Osteoblast (primary cell): ENCODE results near the gene C1D. TPM values are rescaled to one million over a fixed set of nuclear protein-coding genes. Genes with fewer than 3 reads are reported as not detected.
A peak's percentile ranks its signal among the peaks of the same experiment; 100 is the strongest.

Experiments
- DNase-seq: peaks from one replicate; pipeline ENCODE4 v3.0.0; 2011; ENCODE audit warnings: low spot score, mixed read lengths; ENCODE audit not compliant: insufficient read length; ENCODE audit errors: missing footprints
- H2AFZ ChIP-seq: 2 replicates; pipeline ENCODE4 v1.6.0; 2011; ENCODE audit warnings: mild to moderate bottlenecking, low read length
- H3K27ac ChIP-seq: 2 replicates; pipeline ENCODE4 v1.5.1; 2011; ENCODE audit warnings: mild to moderate bottlenecking, low read depth, low read length, moderate library complexity
- H3K27me3 ChIP-seq: 2 replicates; pipeline ENCODE4 v1.6.0; 2012; ENCODE audit warnings: mild to moderate bottlenecking, control low read depth, inconsistent platforms, low read length, moderate library complexity; ENCODE audit not compliant: insufficient read depth
- H3K36me3 ChIP-seq: 2 replicates; pipeline ENCODE4 v1.5.1; 2011; ENCODE audit warnings: mild to moderate bottlenecking, low read length, control low read depth, moderate library complexity; ENCODE audit not compliant: insufficient read depth
- H3K4me1 ChIP-seq: 2 replicates; pipeline ENCODE4 v1.5.1; 2011; ENCODE audit warnings: mild to moderate bottlenecking, low read length, control low read depth, moderate library complexity; ENCODE audit not compliant: insufficient read depth
- H3K4me2 ChIP-seq: 2 replicates; pipeline ENCODE4 v1.6.0; 2011; ENCODE audit warnings: mild to moderate bottlenecking, low read length; ENCODE audit not compliant: insufficient read depth
- H3K4me3 ChIP-seq: fragments of 200-600 bp; sonication (generic); 3 replicates; pipeline ENCODE4 v1.5.1; 2012; ENCODE audit warnings: mild to moderate bottlenecking, low read length, inconsistent platforms; ENCODE audit not compliant: insufficient read depth
- H3K79me2 ChIP-seq: 2 replicates; pipeline ENCODE4 v1.6.0; 2012; ENCODE audit warnings: mild to moderate bottlenecking, low read length, control low read depth, inconsistent platforms; ENCODE audit not compliant: insufficient read depth
- H3K9me3 ChIP-seq: 2 replicates; pipeline ENCODE4 v1.5.1; 2011; ENCODE audit warnings: low read depth, low read length, control low read depth
- H4K20me1 ChIP-seq: 2 replicates; pipeline ENCODE4 v1.6.0; 2012; ENCODE audit warnings: mild to moderate bottlenecking, low read length, control low read depth; ENCODE audit not compliant: insufficient read depth
- total RNA-seq: library from RNA; depleted of rRNA; stranded (reverse); fragments of >200 nt; gene quantifications from 2 replicates; pipeline ENCODE4 v1.2.3, GENCODE V29; 2012
- TF ChIP-seq, protein P1 (sequence below): IDR thresholded peaks from 2 replicates; pipeline ENCODE4 v1.5.1; 2011; ENCODE audit warnings: mild to moderate bottlenecking, low read depth, low read length, moderate library complexity; ENCODE audit errors: extremely low read depth

Gene C1D
- total RNA-seq, 1 donor, result 25.7 TPM

DNA sequence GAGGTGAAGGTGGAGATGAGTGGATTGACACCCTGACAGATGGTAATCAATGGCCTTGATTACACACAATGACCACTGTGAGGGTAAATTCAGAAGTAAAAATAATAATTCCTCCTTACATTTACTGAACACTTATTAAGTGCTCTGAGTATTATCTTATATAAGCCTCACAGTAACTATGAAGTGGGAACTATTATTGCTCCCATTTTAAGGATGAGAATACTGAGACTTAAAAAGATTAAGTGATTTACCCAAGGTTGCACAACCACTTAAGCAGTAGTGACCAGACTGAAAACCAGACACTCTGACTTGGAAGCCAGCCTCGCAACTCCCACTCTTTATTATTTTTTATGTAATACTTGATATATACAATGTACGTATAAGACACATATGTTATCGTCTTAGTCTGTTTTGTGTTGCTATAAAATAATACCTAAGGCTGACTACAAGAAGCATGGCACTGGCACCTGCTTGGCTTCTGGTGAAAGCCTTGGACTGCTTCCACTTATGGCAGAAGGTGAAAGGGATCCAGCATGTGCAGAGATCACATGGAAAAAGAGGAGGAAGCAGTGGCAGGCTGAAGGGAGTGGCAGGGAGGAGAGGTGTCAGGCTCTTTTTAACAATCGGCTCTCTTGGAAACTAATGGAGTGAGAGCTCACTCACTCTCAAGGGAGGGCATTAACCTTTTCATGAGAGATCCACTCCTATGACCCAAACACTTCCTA is 41.5 kb upstream of the C1D start:
- no peak for DNase-seq
- Histone ChIP-seq H3K36me3 (no peaks in the 10 kb centered on the region), H3K9me3 (peaks cover 4% of the 10 kb centered on the region), H3K4me3 (no peak overlapping the region), H3K79me2 (no peaks in the 10 kb centered on the region), H3K4me2 (no peak overlapping the region), H3K27me3 (no peaks in the 10 kb centered on the region), H3K27ac (no peak overlapping the region), H2AFZ (no peak overlapping the region), H3K4me1 (peaks cover 12% of the 10 kb centered on the region), H4K20me1 (no peaks in the 10 kb centered on the region)
- TF ChIP-seq, protein P1, sequence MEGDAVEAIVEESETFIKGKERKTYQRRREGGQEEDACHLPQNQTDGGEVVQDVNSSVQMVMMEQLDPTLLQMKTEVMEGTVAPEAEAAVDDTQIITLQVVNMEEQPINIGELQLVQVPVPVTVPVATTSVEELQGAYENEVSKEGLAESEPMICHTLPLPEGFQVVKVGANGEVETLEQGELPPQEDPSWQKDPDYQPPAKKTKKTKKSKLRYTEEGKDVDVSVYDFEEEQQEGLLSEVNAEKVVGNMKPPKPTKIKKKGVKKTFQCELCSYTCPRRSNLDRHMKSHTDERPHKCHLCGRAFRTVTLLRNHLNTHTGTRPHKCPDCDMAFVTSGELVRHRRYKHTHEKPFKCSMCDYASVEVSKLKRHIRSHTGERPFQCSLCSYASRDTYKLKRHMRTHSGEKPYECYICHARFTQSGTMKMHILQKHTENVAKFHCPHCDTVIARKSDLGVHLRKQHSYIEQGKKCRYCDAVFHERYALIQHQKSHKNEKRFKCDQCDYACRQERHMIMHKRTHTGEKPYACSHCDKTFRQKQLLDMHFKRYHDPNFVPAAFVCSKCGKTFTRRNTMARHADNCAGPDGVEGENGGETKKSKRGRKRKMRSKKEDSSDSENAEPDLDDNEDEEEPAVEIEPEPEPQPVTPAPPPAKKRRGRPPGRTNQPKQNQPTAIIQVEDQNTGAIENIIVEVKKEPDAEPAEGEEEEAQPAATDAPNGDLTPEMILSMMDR, result no peak

DNA sequence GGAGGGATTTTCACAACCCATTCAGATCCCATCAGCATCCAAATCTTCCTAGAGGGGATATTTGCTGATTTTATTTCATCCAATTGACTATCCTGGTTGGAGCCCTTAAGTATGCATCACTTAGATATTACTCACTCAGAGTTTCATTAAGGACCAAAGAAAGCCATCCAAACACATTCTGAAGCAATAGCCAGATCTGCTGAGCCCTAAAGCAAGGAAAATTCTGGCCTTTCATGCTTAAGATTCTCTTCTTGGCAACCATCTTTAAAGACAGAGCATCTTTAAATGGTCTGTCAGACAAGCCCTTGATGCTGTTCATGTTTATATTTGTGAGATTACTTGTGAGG is 40.9 kb upstream of the C1D start:
- no peak for DNase-seq
- Histone ChIP-seq H3K4me2 (peak overlapping the region; percentile 39), H2AFZ (no peak overlapping the region), H3K27me3 (no peaks in the 10 kb centered on the region), H3K4me3 (no peak overlapping the region), H3K36me3 (no peaks in the 10 kb centered on the region), H3K79me2 (no peaks in the 10 kb centered on the region), H3K9me3 (peaks cover 4% of the 10 kb centered on the region), H4K20me1 (no peaks in the 10 kb centered on the region), H3K4me1 (peaks cover 12% of the 10 kb centered on the region), H3K27ac (no peak overlapping the region)
- TF ChIP-seq, protein P1, result no peak

DNA sequence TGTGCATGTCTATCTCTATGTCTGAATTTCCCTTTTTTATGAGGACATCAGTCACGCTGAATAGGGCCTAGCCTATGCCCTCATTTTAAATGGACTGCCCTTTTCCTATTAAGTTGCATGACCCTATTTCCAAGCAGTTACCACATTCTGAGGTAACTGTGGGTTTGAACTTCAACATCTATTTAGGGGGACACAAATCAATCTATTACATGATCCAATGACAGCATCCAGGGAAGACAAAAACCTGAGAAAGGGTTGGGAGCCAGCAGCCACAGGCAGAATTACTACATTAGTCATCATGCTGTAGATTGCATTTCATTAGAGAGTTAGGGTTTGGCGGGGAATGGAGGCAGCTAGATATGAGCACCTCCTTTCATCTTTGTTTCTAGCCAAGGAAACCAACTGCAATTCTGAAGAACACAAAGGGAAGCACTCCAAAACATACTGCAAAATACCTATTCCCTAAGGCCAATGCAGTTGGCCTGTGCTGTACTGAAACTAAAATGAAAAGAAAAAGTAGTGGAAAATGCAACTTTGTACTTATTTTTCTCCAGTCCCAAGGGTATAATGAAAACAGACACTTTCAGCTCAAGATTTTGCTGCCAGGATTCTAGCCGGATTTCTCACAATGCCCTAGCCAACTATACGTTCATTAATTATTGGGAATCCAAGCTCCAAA is 40.4 kb upstream of the C1D start:
- Histone ChIP-seq H3K27ac (no peak overlapping the region), H3K4me1 (peaks cover 12% of the 10 kb centered on the region), H3K79me2 (no peaks in the 10 kb centered on the region), H3K9me3 (peaks cover 4% of the 10 kb centered on the region), H3K4me3 (no peak overlapping the region), H3K36me3 (no peaks in the 10 kb centered on the region), H3K27me3 (no peaks in the 10 kb centered on the region), H3K4me2 (peak overlapping the region; percentile 39), H2AFZ (no peak overlapping the region), H4K20me1 (no peaks in the 10 kb centered on the region)
- TF ChIP-seq, protein P1, result no peak
- DNase-seq, result no peak

DNA sequence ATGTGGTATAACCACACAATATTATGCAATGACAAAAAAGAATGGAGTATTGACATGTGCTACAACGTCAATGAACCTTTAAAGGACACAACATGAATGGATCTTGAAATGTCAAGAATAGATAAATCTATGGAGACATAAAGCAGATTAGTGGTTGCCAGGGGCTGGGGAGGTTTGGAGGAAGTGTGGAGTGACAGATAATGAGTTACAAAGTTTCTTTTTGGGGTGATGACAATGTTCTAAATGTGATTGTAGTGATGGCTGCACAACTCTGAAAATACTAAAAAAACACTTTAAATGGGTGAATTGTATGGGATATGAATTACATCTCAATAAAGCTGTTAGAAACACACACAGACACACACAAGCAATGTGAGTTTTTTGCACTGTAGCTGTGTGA is 37.4 kb upstream of the C1D start:
- Histone ChIP-seq H3K4me3 (no peak overlapping the region), H3K9me3 (no peaks in the 10 kb centered on the region), H3K27ac (no peak overlapping the region), H3K4me2 (no peak overlapping the region), H3K27me3 (no peaks in the 10 kb centered on the region), H3K36me3 (no peaks in the 10 kb centered on the region), H3K79me2 (no peaks in the 10 kb centered on the region), H2AFZ (no peak overlapping the region), H3K4me1 (peaks cover 12% of the 10 kb centered on the region), H4K20me1 (no peaks in the 10 kb centered on the region)
- TF ChIP-seq, protein P1, result no peak
- no peak for DNase-seq
